ENCODE measurements around the gene UEVLD. TPM values are rescaled to one million over a fixed set of nuclear protein-coding genes. Genes with fewer than 3 reads are reported as not detected.

UEVLD gene
- total RNA-seq, 4 donors from 2014 or later, result 9.6 to 25.8 (median 15.8) TPM

GRCh38 chr11:18485913-18486528 lies 102.5 kb downstream of the UEVLD start:
- Histone ChIP-seq H3K4me3 (no peak overlapping the region), H3K4me1 (no peaks in the 10 kb centered on the region), H3K36me3 (peaks cover 0 to 63% (median 11%) of the 10 kb centered on the region in 3 donors), H3K27ac (no peak overlapping the region), H3K9me3 (no peaks in the 10 kb centered on the region), H3K27me3 (no peaks in the 10 kb centered on the region)
- DNase-seq (ENCODE audit: low spot score in 2 of 2), result no peak
- TF ChIP-seq POLR2A (IDR thresholded peaks at IDR 0.05) (no peak), CTCF (IDR thresholded peaks at IDR 0.05) (no peak), EP300 (IDR thresholded peaks at IDR 0.05) (no peak)
- WGBS, 2 donors, result 93 to 95% methylated on average over 8 of the region's 8 CpGs

Other genes starting within 250 kb of the UEVLD start
- 100 to 1,000 TPM; 224 to 512 (median 347) TPM for gene LDHA, start 194.2 kb downstream of the UEVLD start, total RNA-seq
- gene LDHC, start 176.4 kb downstream of the UEVLD start, total RNA-seq, result not detected
- gene LDHAL6A, start 132.9 kb downstream of the UEVLD start, total RNA-seq, result not detected
- gene TSG101, start 61.8 kb downstream of the UEVLD start, total RNA-seq, result 100 to 1,000 TPM in 2 of 4 donors, 10 to 100 TPM in 2; 83.3 to 104 (median 99.1) TPM
- 1 to 10 TPM in 1 of 4 donors, under 1 TPM in 1, not detected in 2; 0.30 to 2.9 TPM for gene MISFA, start 11.1 kb upstream of the UEVLD start, total RNA-seq
- gene SPTY2D1, start 45.6 kb upstream of the UEVLD start, total RNA-seq, result 10 to 100 TPM; 12.3 to 24.3 (median 16.9) TPM
- 10 to 100 TPM in 1 of 4 donors, 1 to 10 TPM in 3; 5.4 to 11.0 (median 6.8) TPM for gene TMEM86A, start 110.0 kb upstream of the UEVLD start, total RNA-seq
- under 1 TPM in 2 of 4 donors, not detected in 2; 0.44 to 0.90 TPM for gene IGSF22, start 137.5 kb upstream of the UEVLD start, total RNA-seq
- 10 to 100 TPM in 3 of 4 donors, 1 to 10 TPM in 1; 1.2 to 18.8 (median 15.1) TPM for gene PTPN5, start 203.1 kb upstream of the UEVLD start, total RNA-seq

Measured in tibial nerve (tissue), 4 donors.